ENCODE data around the gene HERPUD2. TPM values are rescaled to one million over a fixed set of nuclear protein-coding genes. Genes with fewer than 3 reads are reported as not detected.

HERPUD2 gene
- total RNA-seq, 1 donor from 2014 or later, result 28.0 TPM

GRCh38 chr7:35714407-35714806 is 19.5 kb upstream of the HERPUD2 start:
- DNase-seq (ENCODE audit: low read depth), result no peak
- no peak for FAIRE-seq
- TF ChIP-seq CTCF (IDR thresholded peaks at IDR 0.05; ENCODE audit: insufficient read depth, low read depth, low read length), result no peak
- no peak for TF ChIP-seq EZH2 (IDR thresholded peaks at IDR 0.05; ENCODE audit: insufficient read depth, low read length)
- Histone ChIP-seq H3K9me3 (ENCODE audit: insufficient read depth, low read depth, low read length) (no peaks in the 10 kb centered on the region), H3K79me2 (ENCODE audit: insufficient read depth, low read length) (no peaks in the 10 kb centered on the region), H3K4me3 (ENCODE audit: insufficient read depth, low read depth, low read length) (no peak overlapping the region), H3K4me2 (ENCODE audit: low read length) (no peak overlapping the region), H3K27me3 (ENCODE audit: insufficient read depth, low read length) (peaks cover 6% of the 10 kb centered on the region), H3K36me3 (ENCODE audit: insufficient read depth, low read length) (no peaks in the 10 kb centered on the region), H2AFZ (ENCODE audit: low read depth, low read length) (no peak overlapping the region), H3K9ac (ENCODE audit: low read length) (no peak overlapping the region), H3K27ac (ENCODE audit: low read depth, low read length) (no peak overlapping the region), H4K20me1 (ENCODE audit: insufficient read depth, low read length) (no peaks in the 10 kb centered on the region), H3K4me1 (ENCODE audit: insufficient read depth, low read length) (no peaks in the 10 kb centered on the region)
- peaks cover 15% of the 10 kb centered on the region for H3K4me1 Mint-ChIP-seq (ENCODE audit: low read depth, unreplicated experiment)
- no peaks in the 10 kb centered on the region for H3K27me3 Mint-ChIP-seq (ENCODE audit: low read depth, unreplicated experiment)
- H3K36me3 Mint-ChIP-seq (ENCODE audit: low read depth, unreplicated experiment), result no peaks in the 10 kb centered on the region
- no peak overlapping the region for H3K27ac Mint-ChIP-seq (ENCODE audit: unreplicated experiment)
- H3K9me3 Mint-ChIP-seq (ENCODE audit: unreplicated experiment), result peaks cover 2% of the 10 kb centered on the region
- no peak overlapping the region for H3K4me3 Mint-ChIP-seq (ENCODE audit: unreplicated experiment)

GRCh38 chr7:35712563-35713226 is 17.8 kb upstream of the HERPUD2 start:
- Histone ChIP-seq H3K9ac (ENCODE audit: low read length) (no peak overlapping the region), H3K4me2 (ENCODE audit: low read length) (no peak overlapping the region), H3K4me1 (ENCODE audit: insufficient read depth, low read length) (peaks cover 2% of the 10 kb centered on the region), H3K9me3 (ENCODE audit: insufficient read depth, low read depth, low read length) (no peaks in the 10 kb centered on the region), H3K4me3 (ENCODE audit: insufficient read depth, low read depth, low read length) (no peak overlapping the region), H3K36me3 (ENCODE audit: insufficient read depth, low read length) (no peaks in the 10 kb centered on the region), H4K20me1 (ENCODE audit: insufficient read depth, low read length) (no peaks in the 10 kb centered on the region), H2AFZ (ENCODE audit: low read depth, low read length) (no peak overlapping the region), H3K79me2 (ENCODE audit: insufficient read depth, low read length) (no peaks in the 10 kb centered on the region), H3K27me3 (ENCODE audit: insufficient read depth, low read length) (peaks cover 3% of the 10 kb centered on the region), H3K27ac (ENCODE audit: low read depth, low read length) (no peak overlapping the region)
- FAIRE-seq, result no peak
- H3K36me3 Mint-ChIP-seq (ENCODE audit: low read depth, unreplicated experiment), result no peaks in the 10 kb centered on the region
- peaks cover 15% of the 10 kb centered on the region for H3K4me1 Mint-ChIP-seq (ENCODE audit: low read depth, unreplicated experiment)
- H3K4me3 Mint-ChIP-seq (ENCODE audit: unreplicated experiment), result no peak overlapping the region
- no peaks in the 10 kb centered on the region for H3K27me3 Mint-ChIP-seq (ENCODE audit: low read depth, unreplicated experiment)
- DNase-seq (ENCODE audit: low read depth), result no peak
- no peak overlapping the region for H3K27ac Mint-ChIP-seq (ENCODE audit: unreplicated experiment)
- TF ChIP-seq EZH2 (IDR thresholded peaks at IDR 0.05; ENCODE audit: insufficient read depth, low read length) (no peak), CTCF (IDR thresholded peaks at IDR 0.05; ENCODE audit: insufficient read depth, low read depth, low read length) (no peak)
- H3K9me3 Mint-ChIP-seq (ENCODE audit: unreplicated experiment), result peaks cover 2% of the 10 kb centered on the region

- H3K4me3 ChIP-seq (ENCODE audit: insufficient read depth, low read depth, low read length), result no peak overlapping the region
- H3K4me1 Mint-ChIP-seq (ENCODE audit: low read depth, unreplicated experiment), result peaks cover 19% of the 10 kb centered on the region
- H3K36me3 Mint-ChIP-seq (ENCODE audit: low read depth, unreplicated experiment), result no peaks in the 10 kb centered on the region
- no peak overlapping the region for H3K4me2 ChIP-seq (ENCODE audit: low read length)
- H3K27me3 ChIP-seq (ENCODE audit: insufficient read depth, low read length), result no peaks in the 10 kb centered on the region
- H4K20me1 ChIP-seq (ENCODE audit: insufficient read depth, low read length), result no peaks in the 10 kb centered on the region
- TF ChIP-seq CTCF (IDR thresholded peaks at IDR 0.05; ENCODE audit: insufficient read depth, low read depth, low read length), result no peak
- no peak for TF ChIP-seq EZH2 (IDR thresholded peaks at IDR 0.05; ENCODE audit: insufficient read depth, low read length)
- no peaks in the 10 kb centered on the region for H3K79me2 ChIP-seq (ENCODE audit: insufficient read depth, low read length)
- H3K4me1 ChIP-seq (ENCODE audit: insufficient read depth, low read length), result peaks cover 3% of the 10 kb centered on the region
- H3K27ac Mint-ChIP-seq (ENCODE audit: unreplicated experiment), result peak overlapping the region; percentile 3
- DNase-seq (ENCODE audit: low read depth) (peak; percentile 65), FAIRE-seq (no peak)
- no peaks in the 10 kb centered on the region for H3K36me3 ChIP-seq (ENCODE audit: insufficient read depth, low read length)
- no peak overlapping the region for H3K27ac ChIP-seq (ENCODE audit: low read depth, low read length)
- no peak overlapping the region for H3K4me3 Mint-ChIP-seq (ENCODE audit: unreplicated experiment)
- H3K9me3 ChIP-seq (ENCODE audit: insufficient read depth, low read depth, low read length), result no peaks in the 10 kb centered on the region
- no peak overlapping the region for H3K9ac ChIP-seq (ENCODE audit: low read length)
- peaks cover 2% of the 10 kb centered on the region for H3K9me3 Mint-ChIP-seq (ENCODE audit: unreplicated experiment)
- no peak overlapping the region for H2AFZ ChIP-seq (ENCODE audit: low read depth, low read length)
- no peaks in the 10 kb centered on the region for H3K27me3 Mint-ChIP-seq (ENCODE audit: low read depth, unreplicated experiment)
These were observed 12.5 kb upstream of the HERPUD2 start for GRCh38 chr7:35707422-35707821.

Data from astrocyte (in vitro differentiated cells and primary cell).